ENCODE results near the gene CEP72.

Gene CEP72

DNA sequence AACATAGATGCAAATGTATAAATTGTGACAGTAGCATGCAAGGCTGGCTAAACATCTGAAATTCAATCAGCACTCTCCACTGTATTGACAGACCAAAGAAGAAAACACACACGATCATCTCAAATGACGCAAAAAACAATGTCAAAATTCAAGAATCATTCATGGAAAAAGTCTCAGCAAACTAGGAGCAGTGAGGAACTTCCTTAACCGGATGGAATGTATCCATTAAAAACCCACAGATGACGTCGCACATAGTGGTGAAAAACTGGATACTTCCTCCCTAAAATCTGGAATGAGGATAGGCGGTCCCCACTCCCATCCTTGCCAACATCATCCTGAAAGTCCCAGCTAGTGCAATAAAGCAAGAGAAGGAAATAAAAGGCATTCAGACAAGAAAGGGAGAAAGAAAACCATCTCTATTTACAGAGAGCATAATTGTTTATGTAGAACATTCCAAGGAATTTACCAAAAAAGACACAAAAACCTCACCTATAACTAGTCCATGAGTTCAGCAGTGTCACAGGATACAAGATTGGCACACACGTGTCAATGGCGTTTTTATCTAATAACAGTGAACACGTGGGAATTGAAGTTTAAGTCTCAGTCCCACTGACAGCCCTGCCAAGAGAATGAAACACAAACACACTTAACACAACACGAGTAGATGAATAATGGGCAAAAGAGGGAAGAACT is 14.1 kb upstream of the CEP72 start:
- no peak overlapping the region for H3K4me3 ChIP-seq (ENCODE audit: control insufficient read depth in 1 of 7, extremely low read depth in 1 of 7, insufficient read depth in 4 of 7, low read depth in 2 of 7, low read length in 6 of 7)
- CTCF ChIA-PET: no interaction called here
- POLR2A ChIA-PET: no interaction called here
- DNase-seq: no peak
- H3K27me3 ChIP-seq (replicated peaks in 2 of 5; ENCODE audit: control insufficient read depth in 4 of 5, insufficient read depth in 5 of 5, low read length in 4 of 5): peaks cover 3 to 78% (median 16%) of the 10 kb centered on the region in 5 experiments
- no peaks in the 10 kb centered on the region for H3K36me3 ChIP-seq (ENCODE audit: control insufficient read depth in 4 of 4, insufficient read depth in 4 of 4, low read length in 3 of 4)
- 70% methylated on average over 3 of the region's 10 CpGs for WGBS (ENCODE audit: insufficient coverage)
- H3K27ac ChIP-seq (ENCODE audit: insufficient read depth in 1 of 2, low read depth in 1 of 2, low read length in 2 of 2, poor library complexity in 1 of 2, severe bottlenecking in 2 of 2): no peak overlapping the region
- peaks cover 0 to 2% (median 0%) of the 10 kb centered on the region in 5 experiments for H3K9me3 ChIP-seq (ENCODE audit: control extremely low read depth in 1 of 5, control insufficient read depth in 4 of 5, insufficient read depth in 2 of 5, low read depth in 1 of 5, low read length in 4 of 5)
- H3K4me1 ChIP-seq (ENCODE audit: control extremely low read depth in 1 of 4, control insufficient read depth in 4 of 4, insufficient read depth in 4 of 4, low read length in 3 of 4): no peaks in the 10 kb centered on the region

DNA sequence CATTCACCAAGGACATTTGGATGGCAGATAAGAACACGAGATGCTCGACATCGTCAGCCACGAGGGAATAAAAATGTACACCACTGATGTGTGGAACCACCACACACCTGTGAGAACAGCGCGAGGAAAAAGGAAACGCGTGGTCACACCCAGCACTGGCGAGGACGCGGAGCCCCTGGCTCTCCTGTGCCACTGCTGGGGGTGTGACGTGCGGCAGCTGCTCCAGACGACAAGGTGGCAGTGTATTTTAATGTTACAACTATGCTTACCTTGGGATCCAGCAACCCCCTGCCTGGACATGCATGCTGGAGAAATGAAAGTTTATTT is 13.6 kb upstream of the CEP72 start:
- Histone ChIP-seq H3K27ac (ENCODE audit: insufficient read depth in 1 of 2, low read depth in 1 of 2, low read length in 2 of 2, poor library complexity in 1 of 2, severe bottlenecking in 2 of 2) (no peak overlapping the region), H3K27me3 (replicated peaks in 2 of 5; ENCODE audit: control insufficient read depth in 4 of 5, insufficient read depth in 5 of 5, low read length in 4 of 5) (peaks cover 3 to 80% (median 16%) of the 10 kb centered on the region in 5 experiments), H3K36me3 (ENCODE audit: control insufficient read depth in 4 of 4, insufficient read depth in 4 of 4, low read length in 3 of 4) (no peaks in the 10 kb centered on the region), H3K4me3 (ENCODE audit: control insufficient read depth in 1 of 7, extremely low read depth in 1 of 7, insufficient read depth in 4 of 7, low read depth in 2 of 7, low read length in 6 of 7) (no peak overlapping the region), H3K9me3 (ENCODE audit: control extremely low read depth in 1 of 5, control insufficient read depth in 4 of 5, insufficient read depth in 2 of 5, low read depth in 1 of 5, low read length in 4 of 5) (peaks cover 0 to 2% (median 0%) of the 10 kb centered on the region in 5 experiments), H3K4me1 (ENCODE audit: control extremely low read depth in 1 of 4, control insufficient read depth in 4 of 4, insufficient read depth in 4 of 4, low read length in 3 of 4) (no peaks in the 10 kb centered on the region)
- 71% methylated on average over 14 of the region's 14 CpGs for WGBS (ENCODE audit: insufficient coverage)
- CTCF ChIA-PET: no interaction called here
- POLR2A ChIA-PET: no interaction called here
- DNase-seq: no peak

DNA sequence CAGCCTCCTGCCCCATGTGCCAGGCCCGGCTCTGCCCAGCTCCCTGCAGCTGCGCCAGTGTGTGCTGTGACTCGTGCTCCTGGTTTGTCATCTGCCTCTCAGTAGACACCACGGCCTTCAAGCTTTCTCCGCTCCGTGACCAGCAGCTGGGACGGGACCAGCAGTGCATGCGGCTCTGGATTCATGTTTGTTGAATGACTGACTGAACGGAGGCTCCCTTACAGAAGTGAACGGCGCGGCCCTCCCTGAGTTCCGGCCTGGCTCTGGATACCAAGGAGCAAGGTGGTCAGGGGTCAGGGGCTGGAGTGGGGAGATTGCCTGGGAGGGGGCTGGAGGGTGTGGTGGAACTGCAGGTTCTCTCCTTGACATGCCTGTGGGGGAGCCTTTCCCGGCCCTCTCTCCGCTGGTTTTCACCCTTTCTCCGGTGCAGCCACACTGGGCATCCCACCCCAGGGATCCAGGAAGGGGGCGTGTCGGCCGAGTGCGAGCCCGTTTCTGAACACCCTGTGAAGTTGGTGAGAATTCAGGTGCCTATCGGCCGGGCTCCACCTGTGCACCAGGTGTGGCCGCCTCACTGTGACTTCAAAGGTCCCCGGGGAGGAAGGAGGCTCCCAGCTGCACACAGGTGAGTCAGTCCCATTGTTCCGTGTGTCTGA is 11.1 kb upstream of the CEP72 start:
- H3K4me1 ChIP-seq (ENCODE audit: control extremely low read depth in 1 of 4, control insufficient read depth in 4 of 4, insufficient read depth in 4 of 4, low read length in 3 of 4): no peaks in the 10 kb centered on the region
- no peak overlapping the region for H3K4me3 ChIP-seq (ENCODE audit: control insufficient read depth in 1 of 7, extremely low read depth in 1 of 7, insufficient read depth in 4 of 7, low read depth in 2 of 7, low read length in 6 of 7)
- 88% methylated on average over 19 of the region's 26 CpGs for WGBS (ENCODE audit: insufficient coverage)
- peaks cover 0 to 2% (median 0%) of the 10 kb centered on the region in 5 experiments for H3K9me3 ChIP-seq (ENCODE audit: control extremely low read depth in 1 of 5, control insufficient read depth in 4 of 5, insufficient read depth in 2 of 5, low read depth in 1 of 5, low read length in 4 of 5)
- POLR2A ChIA-PET: no interaction called here
- peaks cover 3 to 67% (median 9%) of the 10 kb centered on the region in 5 experiments for H3K27me3 ChIP-seq (replicated peaks in 2 of 5; ENCODE audit: control insufficient read depth in 4 of 5, insufficient read depth in 5 of 5, low read length in 4 of 5)
- no peak overlapping the region for H3K27ac ChIP-seq (ENCODE audit: insufficient read depth in 1 of 2, low read depth in 1 of 2, low read length in 2 of 2, poor library complexity in 1 of 2, severe bottlenecking in 2 of 2)
- CTCF ChIA-PET: no interaction called here
- no peak for DNase-seq
- H3K36me3 ChIP-seq (ENCODE audit: control insufficient read depth in 4 of 4, insufficient read depth in 4 of 4, low read length in 3 of 4): no peaks in the 10 kb centered on the region

DNA sequence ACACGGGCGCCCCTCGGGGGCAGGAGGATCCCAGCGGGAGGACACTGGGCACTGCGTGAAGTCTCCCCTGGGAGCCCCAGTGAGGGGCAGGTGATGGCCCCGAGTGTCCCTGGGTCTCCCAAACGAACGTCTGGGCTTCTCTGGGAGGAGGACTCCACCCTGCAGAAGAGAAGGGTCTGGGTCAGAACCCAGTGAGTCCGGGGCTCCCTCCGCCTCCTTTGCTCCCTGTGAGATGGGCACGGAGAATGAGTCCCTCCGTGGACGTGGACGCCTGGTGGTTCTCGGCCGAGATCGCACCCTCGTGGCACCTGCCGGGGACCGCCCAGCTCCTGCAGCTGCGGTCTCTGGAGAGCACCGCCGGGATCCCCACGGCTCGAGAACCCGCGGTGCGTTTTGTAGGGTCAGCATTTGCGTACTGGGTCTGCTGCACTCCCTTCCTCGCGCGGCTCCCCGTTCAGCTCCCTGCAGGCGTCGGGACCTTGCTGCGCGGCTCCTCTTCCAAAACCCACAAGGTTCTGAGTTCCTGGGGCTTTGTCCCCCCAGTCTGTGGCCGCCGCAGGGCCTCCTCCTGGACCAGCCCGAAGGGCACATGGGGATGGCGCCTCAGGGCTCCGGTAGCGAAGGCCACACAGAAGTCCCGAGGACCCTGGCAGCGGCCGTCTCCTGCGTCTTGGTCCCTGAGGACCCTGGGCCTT is 10.2 kb upstream of the CEP72 start:
- H3K27me3 ChIP-seq (replicated peaks in 2 of 5; ENCODE audit: control insufficient read depth in 4 of 5, insufficient read depth in 5 of 5, low read length in 4 of 5): peaks cover 3 to 65% (median 6%) of the 10 kb centered on the region in 5 experiments
- CTCF ChIA-PET: no interaction called here
- WGBS (ENCODE audit: insufficient coverage): 93% methylated on average over 44 of the region's 47 CpGs

DNA sequence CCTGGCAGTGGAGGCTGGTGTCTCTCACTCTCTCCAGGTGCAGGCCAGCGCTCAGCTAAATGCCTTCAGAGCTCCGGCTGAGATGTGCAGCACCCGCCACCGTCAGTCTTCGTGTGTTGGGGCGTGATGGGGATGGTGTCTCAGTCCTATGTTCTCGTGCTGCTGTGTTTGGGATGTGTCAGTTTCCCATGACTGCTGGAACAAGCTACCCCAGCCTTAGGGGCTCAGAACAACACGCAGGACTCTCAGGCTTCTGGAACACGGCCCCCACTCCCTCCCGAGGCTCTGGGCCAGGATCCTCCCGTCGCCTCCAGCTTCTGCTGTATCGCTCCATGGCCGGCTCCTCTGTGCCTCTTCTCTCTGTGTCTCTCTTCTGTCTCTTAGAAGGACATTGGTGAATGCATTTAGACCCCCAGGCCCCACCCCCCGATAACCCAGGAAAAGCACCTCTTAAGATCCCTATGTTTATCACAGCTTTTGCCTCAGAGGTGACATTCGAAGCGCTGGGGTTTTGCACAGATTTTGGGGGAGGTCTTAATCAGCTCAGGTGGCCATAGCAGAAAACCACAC is 9.6 kb upstream of the CEP72 start:
- ChIA-PET POLR2A (no interaction called here), CTCF (interaction anchor here (0.6 kb wide), 1 partner anchor 20 kb away, joined by 3 read pairs; no protein-coding TSS in a partner anchor)
- no peak for DNase-seq
- Histone ChIP-seq H3K4me3 (ENCODE audit: control insufficient read depth in 1 of 7, extremely low read depth in 1 of 7, insufficient read depth in 4 of 7, low read depth in 2 of 7, low read length in 6 of 7) (no peak overlapping the region), H3K9me3 (ENCODE audit: control extremely low read depth in 1 of 5, control insufficient read depth in 4 of 5, insufficient read depth in 2 of 5, low read depth in 1 of 5, low read length in 4 of 5) (peaks cover 0 to 2% (median 0%) of the 10 kb centered on the region in 5 experiments), H3K27ac (ENCODE audit: insufficient read depth in 1 of 2, low read depth in 1 of 2, low read length in 2 of 2, poor library complexity in 1 of 2, severe bottlenecking in 2 of 2) (no peak overlapping the region), H3K4me1 (ENCODE audit: control extremely low read depth in 1 of 4, control insufficient read depth in 4 of 4, insufficient read depth in 4 of 4, low read length in 3 of 4) (no peaks in the 10 kb centered on the region), H3K27me3 (replicated peaks in 2 of 5; ENCODE audit: control insufficient read depth in 4 of 5, insufficient read depth in 5 of 5, low read length in 4 of 5) (peaks cover 2 to 68% (median 6%) of the 10 kb centered on the region in 5 experiments), H3K36me3 (ENCODE audit: control insufficient read depth in 4 of 4, insufficient read depth in 4 of 4, low read length in 3 of 4) (no peaks in the 10 kb centered on the region)
- 93% methylated on average over 17 of the region's 17 CpGs for WGBS (ENCODE audit: insufficient coverage)

More for the DNA sequence above, 10.2 kb upstream of the CEP72 start:
- Histone ChIP-seq H3K4me1 (ENCODE audit: control extremely low read depth in 1 of 4, control insufficient read depth in 4 of 4, insufficient read depth in 4 of 4, low read length in 3 of 4) (no peaks in the 10 kb centered on the region), H3K27ac (ENCODE audit: insufficient read depth in 1 of 2, low read depth in 1 of 2, low read length in 2 of 2, poor library complexity in 1 of 2, severe bottlenecking in 2 of 2) (no peak overlapping the region), H3K4me3 (ENCODE audit: control insufficient read depth in 1 of 7, extremely low read depth in 1 of 7, insufficient read depth in 4 of 7, low read depth in 2 of 7, low read length in 6 of 7) (no peak overlapping the region), H3K9me3 (ENCODE audit: control extremely low read depth in 1 of 5, control insufficient read depth in 4 of 5, insufficient read depth in 2 of 5, low read depth in 1 of 5, low read length in 4 of 5) (peaks cover 0 to 2% (median 0%) of the 10 kb centered on the region in 5 experiments), H3K36me3 (ENCODE audit: control insufficient read depth in 4 of 4, insufficient read depth in 4 of 4, low read length in 3 of 4) (no peaks in the 10 kb centered on the region)
- POLR2A ChIA-PET: no interaction called here
- DNase-seq: no peak

DNA sequence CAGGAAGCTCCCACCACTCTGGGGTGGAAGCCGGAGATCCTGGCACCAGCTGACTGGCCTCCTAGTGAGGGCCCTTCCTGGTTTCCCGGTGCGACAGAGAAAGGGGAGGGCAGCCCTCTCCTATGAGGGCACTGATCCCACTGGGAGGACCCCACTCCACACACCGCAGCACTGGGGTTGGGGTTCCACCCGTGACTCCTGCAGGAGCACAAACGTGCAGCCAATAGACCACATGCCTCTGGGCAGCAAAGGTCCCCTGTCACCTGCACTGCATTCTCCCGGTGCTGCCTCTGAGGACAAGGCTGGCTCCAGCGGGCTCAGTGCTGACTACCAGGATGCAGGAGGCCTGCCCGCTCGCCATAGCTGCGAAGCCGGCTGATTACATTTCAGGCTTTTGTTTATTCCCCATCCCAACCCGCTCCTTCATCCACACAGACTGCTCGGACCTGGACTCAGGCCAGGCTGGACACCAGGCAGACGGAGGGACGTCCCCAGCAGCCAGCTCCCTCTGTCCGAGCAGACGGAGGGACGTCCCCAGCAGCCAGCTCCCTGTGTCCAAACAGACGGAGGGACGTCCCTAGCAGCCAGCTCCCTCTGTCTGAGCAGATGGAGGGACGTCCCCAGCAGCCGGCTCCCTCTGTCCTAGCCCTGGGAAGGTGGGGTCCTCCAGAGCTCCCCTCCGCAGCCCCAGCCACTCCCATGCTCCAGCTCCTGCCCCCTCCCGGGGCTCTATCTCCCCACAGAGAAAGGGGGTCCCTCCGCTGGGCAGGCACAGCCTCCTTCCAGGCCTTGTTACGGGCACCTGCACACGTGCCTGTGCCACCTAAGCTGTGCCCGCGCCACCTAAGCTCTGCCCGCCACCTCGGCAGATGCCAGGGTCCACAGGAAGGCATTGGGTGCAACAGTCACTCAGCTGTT is 8.8 kb upstream of the CEP72 start:
- no peaks in the 10 kb centered on the region for H3K4me1 ChIP-seq (ENCODE audit: control extremely low read depth in 1 of 4, control insufficient read depth in 4 of 4, insufficient read depth in 4 of 4, low read length in 3 of 4)
- CTCF ChIA-PET: interaction anchor here (0.6 kb wide), 1 partner anchor 19 kb away, joined by 3 read pairs; no protein-coding TSS in a partner anchor
- H3K27ac ChIP-seq (ENCODE audit: insufficient read depth in 1 of 2, low read depth in 1 of 2, low read length in 2 of 2, poor library complexity in 1 of 2, severe bottlenecking in 2 of 2): no peak overlapping the region
- no peak for DNase-seq
- POLR2A ChIA-PET: no interaction called here
- peaks cover 0 to 66% (median 5%) of the 10 kb centered on the region in 5 experiments for H3K27me3 ChIP-seq (replicated peaks in 2 of 5; ENCODE audit: control insufficient read depth in 4 of 5, insufficient read depth in 5 of 5, low read length in 4 of 5)
- 90% methylated on average over 31 of the region's 32 CpGs for WGBS (ENCODE audit: insufficient coverage)
- no peaks in the 10 kb centered on the region for H3K36me3 ChIP-seq (ENCODE audit: control insufficient read depth in 4 of 4, insufficient read depth in 4 of 4, low read length in 3 of 4)
- no peak overlapping the region for H3K4me3 ChIP-seq (ENCODE audit: control insufficient read depth in 1 of 7, extremely low read depth in 1 of 7, insufficient read depth in 4 of 7, low read depth in 2 of 7, low read length in 6 of 7)
- H3K9me3 ChIP-seq (ENCODE audit: control extremely low read depth in 1 of 5, control insufficient read depth in 4 of 5, insufficient read depth in 2 of 5, low read depth in 1 of 5, low read length in 4 of 5): peaks cover 0 to 2% (median 0%) of the 10 kb centered on the region in 5 experiments

Data from common myeloid progenitor, CD34-positive (primary cell).